MCF 10A (cell line): ENCODE results near the gene GATA6. TPM values are rescaled to one million over a fixed set of nuclear protein-coding genes. Genes with fewer than 3 reads are reported as not detected.

Experiments used
- BruUV-seq: library from RNA; stranded (reverse); fragments of 400-500 nt; replicated peaks from 2 replicates; lab custom pipeline; 2021; lab: Mats Ljungman, UMichigan
- CTCF ChIA-PET: fragments of 300-600 bp; sonication (Branson Sonifier 250); formaldehyde crosslinking; extraction: SDS; loops from one replicate; lab custom pipeline; 2021; ENCODE audit warnings: antibody characterized with exemption, inconsistent platforms; lab: Yijun Ruan, JAX
- POLR2A ChIA-PET: fragments of 300-600, 350-650 bp; sonication (Branson Sonifier 250); formaldehyde crosslinking; extraction: SDS; loops from one replicate; lab custom pipeline; 2020; ENCODE audit warnings: antibody characterized with exemption, inconsistent platforms; lab: Yijun Ruan, JAX
- DNase-seq: peaks from one replicate; pipeline ENCODE4 v3.0.0-alpha.2; 2018; ENCODE audit not compliant: unreplicated experiment
- H3K27ac Mint-ChIP-seq: one replicate; pipeline ENCODE4 v1.8.0; 2022; ENCODE audit warnings: mild to moderate bottlenecking, low read depth, mixed read lengths; ENCODE audit not compliant: unreplicated experiment
- H3K27me3 Mint-ChIP-seq: one replicate; pipeline ENCODE4 v1.8.0; 2022; ENCODE audit warnings: mixed read lengths; ENCODE audit not compliant: insufficient read depth, unreplicated experiment
- H3K36me3 Mint-ChIP-seq: one replicate; pipeline ENCODE4 v1.8.0; 2022; ENCODE audit warnings: mild to moderate bottlenecking, moderate library complexity, mixed read lengths; ENCODE audit not compliant: insufficient read depth, unreplicated experiment
- H3K4me1 Mint-ChIP-seq: one replicate; pipeline ENCODE4 v1.8.0; 2022; ENCODE audit warnings: mixed read lengths; ENCODE audit not compliant: insufficient read depth, unreplicated experiment
- H3K4me3 Mint-ChIP-seq: one replicate; pipeline ENCODE4 v1.8.0; 2022; ENCODE audit warnings: mild to moderate bottlenecking, moderate library complexity, mixed read lengths; ENCODE audit not compliant: unreplicated experiment
- H3K9me3 Mint-ChIP-seq: one replicate; pipeline ENCODE4 v1.8.0; 2022; ENCODE audit warnings: mixed read lengths; ENCODE audit not compliant: unreplicated experiment
- intact Hi-C: fragments of 100-400 bp; cut with micrococcal nuclease; formaldehyde crosslinking; loops from 2 replicates; pipeline ENCODE4 v1.14.1; 2022
- total RNA-seq: library from RNA; stranded (reverse); gene quantifications from 2 replicates; pipeline ENCODE4 v1.2.3, GENCODE V29; 2022
- TF ChIP-seq, protein P1 (sequence below): fragments of 200-600 bp; IDR thresholded peaks from one replicate; pipeline ENCODE4 v1.8.0; 2022; ENCODE audit warnings: antibody characterized with exemption, mild to moderate bottlenecking; ENCODE audit not compliant: unreplicated experiment

The GATA6 gene
- total RNA-seq, 1 experiment from 2014 or later: 6.7 TPM

- Mint-ChIP-seq H3K36me3 (no peaks in the 10 kb centered on the region), H3K27me3 (peaks cover 11% of the 10 kb centered on the region), H3K9me3 (peaks cover 5% of the 10 kb centered on the region), H3K27ac (no peak overlapping the region), H3K4me3 (no peak overlapping the region), H3K4me1 (no peaks in the 10 kb centered on the region)
- no peak for DNase-seq
- ChIA-PET POLR2A (interaction anchor here (0.9 kb wide), 1 partner anchor 188 kb away, joined by 3 read pairs; no protein-coding TSS in a partner anchor), CTCF (interaction anchor here (0.6 kb wide), 1 partner anchor 407 kb away, joined by 3 read pairs; no protein-coding TSS in a partner anchor)
- TF ChIP-seq, protein P1, sequence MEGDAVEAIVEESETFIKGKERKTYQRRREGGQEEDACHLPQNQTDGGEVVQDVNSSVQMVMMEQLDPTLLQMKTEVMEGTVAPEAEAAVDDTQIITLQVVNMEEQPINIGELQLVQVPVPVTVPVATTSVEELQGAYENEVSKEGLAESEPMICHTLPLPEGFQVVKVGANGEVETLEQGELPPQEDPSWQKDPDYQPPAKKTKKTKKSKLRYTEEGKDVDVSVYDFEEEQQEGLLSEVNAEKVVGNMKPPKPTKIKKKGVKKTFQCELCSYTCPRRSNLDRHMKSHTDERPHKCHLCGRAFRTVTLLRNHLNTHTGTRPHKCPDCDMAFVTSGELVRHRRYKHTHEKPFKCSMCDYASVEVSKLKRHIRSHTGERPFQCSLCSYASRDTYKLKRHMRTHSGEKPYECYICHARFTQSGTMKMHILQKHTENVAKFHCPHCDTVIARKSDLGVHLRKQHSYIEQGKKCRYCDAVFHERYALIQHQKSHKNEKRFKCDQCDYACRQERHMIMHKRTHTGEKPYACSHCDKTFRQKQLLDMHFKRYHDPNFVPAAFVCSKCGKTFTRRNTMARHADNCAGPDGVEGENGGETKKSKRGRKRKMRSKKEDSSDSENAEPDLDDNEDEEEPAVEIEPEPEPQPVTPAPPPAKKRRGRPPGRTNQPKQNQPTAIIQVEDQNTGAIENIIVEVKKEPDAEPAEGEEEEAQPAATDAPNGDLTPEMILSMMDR: no peak
- intact Hi-C loops: no loop called here
- no TSS peak for BruUV-seq
Observed at GRCh38 chr18:22238036-22238435, 68.6 kb downstream of the GATA6 start.

- ChIA-PET POLR2A (interaction anchor here (0.9 kb wide), 1 partner anchor 187 kb away, joined by 3 read pairs; no protein-coding TSS in a partner anchor), CTCF (no interaction called here)
- no TSS peak for BruUV-seq
- H3K9me3 Mint-ChIP-seq: peaks cover 5% of the 10 kb centered on the region
- no peak overlapping the region for H3K27ac Mint-ChIP-seq
- peaks cover 11% of the 10 kb centered on the region for H3K27me3 Mint-ChIP-seq
- no peaks in the 10 kb centered on the region for H3K4me1 Mint-ChIP-seq
- no peak overlapping the region for H3K4me3 Mint-ChIP-seq
- DNase-seq: no peak
- intact Hi-C loops: no loop called here
- TF ChIP-seq, protein P1: no peak
- no peaks in the 10 kb centered on the region for H3K36me3 Mint-ChIP-seq
Observed at GRCh38 chr18:22238681-22239080, 69.3 kb downstream of the GATA6 start.

DNA sequence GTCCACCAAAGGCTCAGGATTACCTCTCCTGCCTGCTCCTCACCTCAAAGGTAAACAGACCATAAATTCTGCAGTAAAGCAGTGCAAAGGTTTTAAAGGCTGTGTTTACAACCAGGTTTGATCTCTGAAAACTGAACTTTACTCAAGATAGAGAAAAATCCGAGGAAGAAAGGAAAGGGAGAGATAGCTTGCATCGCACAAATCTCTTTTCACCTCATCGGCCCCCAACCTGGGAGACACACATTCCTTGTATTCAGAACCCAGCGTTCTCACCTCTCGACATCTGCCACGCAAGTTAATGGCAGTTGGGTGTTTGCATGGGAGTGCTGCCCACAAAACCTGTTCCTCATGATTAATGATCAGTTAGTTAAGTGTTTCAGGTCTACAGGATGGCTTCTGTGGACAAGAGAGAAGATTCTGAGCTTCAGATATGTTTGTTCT lies 72.6 kb downstream of the GATA6 start:
- TF ChIP-seq, protein P1: no peak
- H3K27ac Mint-ChIP-seq: no peak overlapping the region
- no TSS peak for BruUV-seq
- peaks cover 22% of the 10 kb centered on the region for H3K27me3 Mint-ChIP-seq
- no peak overlapping the region for H3K4me3 Mint-ChIP-seq
- H3K4me1 Mint-ChIP-seq: no peaks in the 10 kb centered on the region
- peaks cover 3% of the 10 kb centered on the region for H3K9me3 Mint-ChIP-seq
- ChIA-PET POLR2A (no interaction called here), CTCF (interaction anchor here (0.6 to 1.1 kb wide), 2 partner anchors 462 to 847 kb away, joined by 3 read pairs; no protein-coding TSS in a partner anchor)
- H3K36me3 Mint-ChIP-seq: no peaks in the 10 kb centered on the region
- DNase-seq: no peak
- intact Hi-C loops: no loop called here

- peaks cover 15% of the 10 kb centered on the region for H3K27me3 Mint-ChIP-seq
- TF ChIP-seq, protein P1: no peak
- intact Hi-C loops: no loop called here
- ChIA-PET POLR2A (no interaction called here), CTCF (no interaction called here)
- no peak overlapping the region for H3K27ac Mint-ChIP-seq
- no peaks in the 10 kb centered on the region for H3K36me3 Mint-ChIP-seq
- H3K4me1 Mint-ChIP-seq: no peaks in the 10 kb centered on the region
- no TSS peak for BruUV-seq
- no peak for DNase-seq
- H3K9me3 Mint-ChIP-seq: no peaks in the 10 kb centered on the region
- no peak overlapping the region for H3K4me3 Mint-ChIP-seq
Observed at GRCh38 chr18:22243513-22243912, 74.1 kb downstream of the GATA6 start.
